K562 (cell line): ENCODE results near the gene USP16. TPM values are rescaled to one million over a fixed set of nuclear protein-coding genes. Genes with fewer than 3 reads are reported as not detected.

Experiments
- CREB1 ChIP-seq, 2 experiments: sonication (generic) in 1 of 2; formaldehyde crosslinking in 1 of 2; IDR thresholded peaks; 2 replicates each; pipeline versions ENCODE4 v1.6.1 to v1.8.0; 2012 to 2022; ENCODE audit warnings: inconsistent platforms in 1 of 2, mild to moderate bottlenecking in 1 of 2, missing genetic modification reagents in 1 of 2, moderate library complexity in 1 of 2
- JUND ChIP-seq, 2 experiments: IDR thresholded peaks; 2 replicates in 1 of 2; 3 replicates in 1 of 2; pipeline ENCODE4 v1.6.1; 2011; ENCODE audit warnings: borderline replicate concordance in 2 of 2, low read depth in 2 of 2, low read length in 2 of 2, improper control_type of control experiment in 1 of 2, missing biosample characterization in 1 of 2, missing genetic modification characterization in 1 of 2, missing genetic modification reagents in 1 of 2
- LARP7 ChIP-seq: fragments of 450-650 bp; IDR thresholded peaks from 2 replicates; pipeline ENCODE4 v1.6.1; 2016
- MCM2 ChIP-seq: fragments of 450-650 bp; IDR thresholded peaks from 2 replicates; pipeline ENCODE4 v1.6.1; 2017; ENCODE audit warnings: low read depth, mild to moderate bottlenecking
- MEF2D ChIP-seq: conservative IDR thresholded peaks from 2 replicates; pipeline ENCODE4 v1.6.1; 2016; ENCODE audit warnings: low read depth, missing genetic modification characterization, missing compliant biosample characterization
- OTX1 ChIP-seq: fragments of 450-650 bp; formaldehyde crosslinking; IDR thresholded peaks from 2 replicates; pipeline ENCODE4 v1.4.0; 2022; ENCODE audit warnings: mild to moderate bottlenecking
- SAFB ChIP-seq: fragments of 200-400 bp; formaldehyde crosslinking; IDR thresholded peaks from 2 replicates; pipeline ENCODE4 v1.6.1; 2017; ENCODE audit warnings: low read depth, low read length, borderline replicate concordance
- SRSF9 ChIP-seq: fragments of 200-400 bp; formaldehyde crosslinking; IDR thresholded peaks from 2 replicates; pipeline ENCODE4 v1.6.1; 2017; ENCODE audit warnings: low read depth, low read length, borderline replicate concordance
- TBP ChIP-seq: optimal IDR thresholded peaks from 2 replicates; pipeline ENCODE3; 2011; ENCODE audit warnings: low read depth, low read length, improper control_type of control experiment
- TEAD4 ChIP-seq, 2 experiments: sonication (generic) in 1 of 2; formaldehyde crosslinking in 1 of 2; IDR thresholded peaks; 2 replicates each; pipeline versions ENCODE4 v1.6.1 to v1.8.0; 2012 to 2022; ENCODE audit warnings: borderline replicate concordance in 1 of 2, inconsistent platforms in 1 of 2, low read length in 1 of 2, mild to moderate bottlenecking in 1 of 2, missing genetic modification reagents in 1 of 2
- WHSC1 ChIP-seq: IDR thresholded peaks from one replicate; pipeline ENCODE4 v1.6.1; 2012; ENCODE audit warnings: low read length, control low read depth, inconsistent platforms
- ZBTB17 ChIP-seq: fragments of 450-650 bp; formaldehyde crosslinking; IDR thresholded peaks from 2 replicates; pipeline ENCODE4 v1.4.0; 2020; ENCODE audit warnings: mild to moderate bottlenecking
- ZNF174 ChIP-seq: fragments of 250-450 bp; sonication (Bioruptor Pico); IDR thresholded peaks from 2 replicates; pipeline ENCODE4 v1.4.0; 2020; ENCODE audit warnings: mild to moderate bottlenecking
- ZSCAN32 ChIP-seq: fragments of 450-650 bp; formaldehyde crosslinking; IDR thresholded peaks from 2 replicates; pipeline ENCODE4 v1.4.0; 2020; ENCODE audit warnings: mild to moderate bottlenecking, moderate library complexity
- polyA plus RNA-seq, 8 experiments: library from polyadenylated mRNA; depleted of rRNA in 4 of 8; stranded (reverse) in 5 of 8; unstranded in 3 of 8; fragments of >200 nt; fragmentation: Nextera tagmentation in 2 of 8; fragmentation: Illumina TruSeq in 1 of 8; extraction: Ambion mirVana in 2 of 8; extraction: Trizol in 1 of 8; gene quantifications; 2 replicates each; pipeline versions ENCODE4 v1.2.1 to v1.2.3, GENCODE V29; 2011 to 2014; ENCODE audit warnings: inconsistent platforms in 1 of 8, missing spikeins in 1 of 8
- total RNA-seq, 7 experiments: library from RNA; depleted of rRNA in 6 of 7; stranded (reverse); fragments of >200 nt in 6 of 7; fragmentation: Illumina TruSeq in 2 of 7; extraction: Trizol in 2 of 7; gene quantifications; 2 replicates each; pipeline versions ENCODE4 v1.2.1 to v1.2.3, GENCODE V29; 2011 to 2021; ENCODE audit warnings: low replicate concordance in 1 of 7
- TF ChIP-seq, protein P1 (sequence below): sonication (generic); formaldehyde crosslinking; IDR thresholded peaks from 2 replicates; pipeline ENCODE4 v1.9.0; 2022; ENCODE audit warnings: mild to moderate bottlenecking, missing genetic modification reagents
- TF ChIP-seq, protein P2 (sequence below): fragments of 250-450 bp; sonication (Bioruptor Pico); IDR thresholded peaks from 2 replicates; pipeline ENCODE4 v1.4.0; 2020; ENCODE audit warnings: mild to moderate bottlenecking, moderate library complexity, borderline replicate concordance
- TF ChIP-seq, protein P3 (sequence below): sonication (generic); formaldehyde crosslinking; IDR thresholded peaks from 2 replicates; pipeline ENCODE4 v1.8.0; 2022; ENCODE audit warnings: mild to moderate bottlenecking, missing genetic modification reagents
- TF ChIP-seq, protein P4 (sequence below): fragments of 250-450 bp; sonication (Bioruptor Pico); IDR thresholded peaks from 2 replicates; pipeline ENCODE4 v1.5.0; 2021; ENCODE audit warnings: mild to moderate bottlenecking, moderate library complexity

The USP16 gene
- total and polyA plus RNA-seq, 9 of the 15 experiments (the other 6 are each of a cell fraction or from before 2014, with no cell fraction given): 38.4 to 90.9 (median 62.8) TPM

DNA sequence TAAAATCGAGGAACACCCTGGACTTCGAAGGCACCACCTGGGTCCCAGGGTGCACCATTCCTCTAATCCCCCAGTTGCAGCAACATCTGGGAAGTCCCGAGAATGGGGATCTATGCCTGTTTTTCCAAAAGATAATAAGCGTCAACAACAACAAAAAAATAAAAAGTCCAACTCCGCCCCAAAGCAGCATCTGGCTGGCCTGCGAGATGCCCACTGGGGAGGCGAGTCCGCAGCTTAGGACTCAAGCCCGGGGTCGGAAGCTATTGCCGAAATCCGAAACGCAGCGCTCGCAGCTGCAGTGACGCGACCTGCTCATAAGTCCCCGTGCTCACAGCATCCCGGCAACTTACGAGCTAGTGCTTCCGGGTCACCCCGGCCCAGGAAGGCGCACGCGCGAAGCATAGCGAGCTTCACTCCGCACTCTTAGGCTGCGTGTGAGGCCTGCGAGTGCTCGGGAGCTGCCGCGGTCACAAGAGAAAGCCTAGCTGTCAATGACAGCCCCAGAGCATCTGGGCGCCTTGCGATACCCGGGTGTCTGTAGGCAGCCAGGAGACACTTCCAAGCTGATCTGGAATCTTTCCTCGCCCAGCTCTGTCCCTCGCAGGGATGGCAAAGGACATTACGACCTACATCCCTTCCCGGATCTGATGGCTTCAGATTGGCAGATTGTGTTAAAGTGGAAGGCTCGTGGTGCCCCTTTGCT is 21.9 kb upstream of the USP16 start (continued):
- TF ChIP-seq CREB1 (IDR thresholded peaks at IDR 0.05): peak; percentile 81
- TF ChIP-seq CREB1 (CRISPR knock-in tag; IDR thresholded peaks at IDR 0.05): peak; percentile 87
- TF ChIP-seq, protein P1, sequence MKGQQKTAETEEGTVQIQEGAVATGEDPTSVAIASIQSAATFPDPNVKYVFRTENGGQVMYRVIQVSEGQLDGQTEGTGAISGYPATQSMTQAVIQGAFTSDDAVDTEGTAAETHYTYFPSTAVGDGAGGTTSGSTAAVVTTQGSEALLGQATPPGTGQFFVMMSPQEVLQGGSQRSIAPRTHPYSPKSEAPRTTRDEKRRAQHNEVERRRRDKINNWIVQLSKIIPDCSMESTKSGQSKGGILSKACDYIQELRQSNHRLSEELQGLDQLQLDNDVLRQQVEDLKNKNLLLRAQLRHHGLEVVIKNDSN (CRISPR knock-in tag): peak; percentile 57; the same call in 1 of the 2 replicates
- no peak for TF ChIP-seq ZSCAN32 (CRISPR knock-in tag)
- peak; percentile 76; the same call in 1 of the 2 replicates for TF ChIP-seq JUND (IDR thresholded peaks at IDR 0.05; ENCODE audit: borderline replicate concordance, low read depth, low read length)
- TF ChIP-seq JUND (tag; IDR thresholded peaks at IDR 0.05; ENCODE audit: borderline replicate concordance, low read depth, low read length): peak; percentile 84; the same call in 2 of the 3 replicates
- peak; percentile 95 for TF ChIP-seq TBP
- peak; percentile 94 for TF ChIP-seq ZBTB17 (CRISPR knock-in tag)
- peak; percentile 50 for TF ChIP-seq TEAD4 (IDR thresholded peaks at IDR 0.05; ENCODE audit: low read length)
- no peak for TF ChIP-seq TEAD4 (CRISPR knock-in tag; IDR thresholded peaks at IDR 0.05; ENCODE audit: borderline replicate concordance)
- TF ChIP-seq, protein P2, sequence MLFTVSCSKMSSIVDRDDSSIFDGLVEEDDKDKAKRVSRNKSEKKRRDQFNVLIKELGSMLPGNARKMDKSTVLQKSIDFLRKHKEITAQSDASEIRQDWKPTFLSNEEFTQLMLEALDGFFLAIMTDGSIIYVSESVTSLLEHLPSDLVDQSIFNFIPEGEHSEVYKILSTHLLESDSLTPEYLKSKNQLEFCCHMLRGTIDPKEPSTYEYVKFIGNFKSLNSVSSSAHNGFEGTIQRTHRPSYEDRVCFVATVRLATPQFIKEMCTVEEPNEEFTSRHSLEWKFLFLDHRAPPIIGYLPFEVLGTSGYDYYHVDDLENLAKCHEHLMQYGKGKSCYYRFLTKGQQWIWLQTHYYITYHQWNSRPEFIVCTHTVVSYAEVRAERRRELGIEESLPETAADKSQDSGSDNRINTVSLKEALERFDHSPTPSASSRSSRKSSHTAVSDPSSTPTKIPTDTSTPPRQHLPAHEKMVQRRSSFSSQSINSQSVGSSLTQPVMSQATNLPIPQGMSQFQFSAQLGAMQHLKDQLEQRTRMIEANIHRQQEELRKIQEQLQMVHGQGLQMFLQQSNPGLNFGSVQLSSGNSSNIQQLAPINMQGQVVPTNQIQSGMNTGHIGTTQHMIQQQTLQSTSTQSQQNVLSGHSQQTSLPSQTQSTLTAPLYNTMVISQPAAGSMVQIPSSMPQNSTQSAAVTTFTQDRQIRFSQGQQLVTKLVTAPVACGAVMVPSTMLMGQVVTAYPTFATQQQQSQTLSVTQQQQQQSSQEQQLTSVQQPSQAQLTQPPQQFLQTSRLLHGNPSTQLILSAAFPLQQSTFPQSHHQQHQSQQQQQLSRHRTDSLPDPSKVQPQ (CRISPR knock-in tag): no peak
- no peak for TF ChIP-seq WHSC1
- no peak for TF ChIP-seq SRSF9
- TF ChIP-seq OTX1 (CRISPR knock-in tag): no peak
- TF ChIP-seq, protein P3, sequence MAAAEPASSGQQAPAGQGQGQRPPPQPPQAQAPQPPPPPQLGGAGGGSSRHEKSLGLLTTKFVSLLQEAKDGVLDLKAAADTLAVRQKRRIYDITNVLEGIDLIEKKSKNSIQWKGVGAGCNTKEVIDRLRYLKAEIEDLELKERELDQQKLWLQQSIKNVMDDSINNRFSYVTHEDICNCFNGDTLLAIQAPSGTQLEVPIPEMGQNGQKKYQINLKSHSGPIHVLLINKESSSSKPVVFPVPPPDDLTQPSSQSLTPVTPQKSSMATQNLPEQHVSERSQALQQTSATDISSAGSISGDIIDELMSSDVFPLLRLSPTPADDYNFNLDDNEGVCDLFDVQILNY (CRISPR knock-in tag): 0 out of 2 replicates have a peak, but pooled peaks have one; percentile 76
- TF ChIP-seq LARP7: 0 out of 2 replicates have a peak, but pooled peaks have one; percentile 8
- TF ChIP-seq MEF2D (tag): no peak; the same call in 1 of the 2 replicates
- no peak; the same call in 1 of the 2 replicates for TF ChIP-seq SAFB
- no peak for TF ChIP-seq ZNF174 (CRISPR knock-in tag)
- TF ChIP-seq MCM2: no peak
- TF ChIP-seq, protein P4, sequence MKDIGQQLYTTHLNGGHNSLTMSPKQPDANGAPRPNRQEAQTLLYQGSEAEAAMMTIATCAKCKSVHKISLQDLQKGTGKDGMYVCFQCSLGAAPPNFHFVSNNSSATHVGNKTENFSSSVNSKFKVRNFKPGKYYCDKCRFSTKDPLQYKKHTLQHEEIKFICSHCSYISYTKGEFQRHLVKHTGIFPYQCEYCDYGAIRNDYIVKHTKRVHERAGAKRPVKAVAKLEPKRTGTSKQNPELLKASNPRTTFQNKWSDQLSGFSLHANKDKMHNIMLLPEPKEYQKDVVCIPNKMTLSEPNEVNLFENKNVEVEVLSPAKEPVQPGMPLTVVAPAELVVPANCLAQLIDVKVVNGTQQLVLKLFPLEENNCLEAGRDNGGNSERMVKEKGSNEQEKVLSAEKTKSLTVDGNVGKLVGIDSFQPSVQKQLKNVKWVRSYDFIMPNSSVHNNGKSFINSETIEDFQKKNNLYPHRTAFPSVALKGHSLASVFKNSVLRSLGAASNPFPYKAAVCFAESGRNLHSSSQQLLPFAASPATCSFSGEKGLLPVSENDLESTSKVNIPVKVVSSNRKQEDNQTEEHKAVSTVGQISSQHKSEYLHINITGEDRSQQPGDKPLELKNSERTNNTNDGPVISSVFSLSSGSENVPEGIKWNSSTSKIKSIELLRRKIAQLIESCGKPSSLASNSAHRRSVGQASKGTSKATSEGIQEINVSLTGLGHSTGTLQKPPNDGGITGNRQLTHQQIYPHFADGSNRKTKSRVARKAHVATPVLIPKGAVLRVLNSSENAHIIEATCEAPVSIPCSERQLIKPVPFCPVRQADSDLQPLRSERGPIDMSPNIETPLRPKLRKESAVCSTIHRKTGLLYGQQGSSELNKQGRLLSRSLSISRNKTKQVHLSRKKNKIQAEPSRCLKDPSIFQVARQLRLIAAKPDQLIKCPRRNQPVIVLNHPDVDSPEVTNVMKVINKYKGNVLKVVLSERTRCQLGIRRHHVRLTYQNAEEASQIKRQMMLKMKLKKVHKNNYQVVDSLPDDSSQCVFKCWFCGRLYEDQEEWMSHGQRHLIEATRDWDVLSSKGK: no peak
